OCI-LY7 (cell line): Measurements from ENCODE around the gene JADE3. TPM values are rescaled to one million over a fixed set of nuclear protein-coding genes. Genes with fewer than 3 reads are reported as not detected.

Source experiments
- BruUV-seq: library from RNA; stranded (reverse); fragments of 400-500 nt; replicated peaks from 2 replicates; lab custom pipeline; 2021; lab: Mats Ljungman, UMichigan
- CTCF ChIA-PET: fragments of 300-600 bp; sonication (Branson Sonifier 250); formaldehyde crosslinking; loops from one replicate; lab custom pipeline; 2022; ENCODE audit warnings: antibody characterized with exemption; ENCODE audit not compliant: unreplicated experiment; lab: Charles Lee
- POLR2A ChIA-PET: fragments of 300-600 bp; sonication (Branson Sonifier 250); formaldehyde crosslinking; loops from one replicate; lab custom pipeline; 2022; ENCODE audit warnings: antibody characterized with exemption; lab: Charles Lee
- DNase-seq: peaks from one replicate; pipeline ENCODE4 v3.0.0-alpha.2; 2015; ENCODE audit warnings: low spot score
- H2AFZ ChIP-seq: fragments of 200-600 bp; sonication (generic), shearing (Covaris generic); 2 replicates; pipeline ENCODE4 v1.6.1; 2014; ENCODE audit warnings: mild to moderate bottlenecking, antibody characterized with exemption, low read length, moderate library complexity
- H3K27ac ChIP-seq: fragments of 200-600 bp; sonication (generic); 2 replicates; pipeline ENCODE4 v1.5.1; 2014; ENCODE audit warnings: mixed run types, low read depth, mild to moderate bottlenecking, moderate library complexity, low read length, inconsistent platforms; ENCODE audit not compliant: poor library complexity, severe bottlenecking
- H3K36me3 ChIP-seq: fragments of 200-600 bp; sonication (generic); 2 replicates; pipeline ENCODE4 v1.6.1; 2014; ENCODE audit warnings: mild to moderate bottlenecking, antibody characterized with exemption, low read length, moderate library complexity, mixed read lengths; ENCODE audit not compliant: insufficient read depth
- H3K4me1 ChIP-seq: fragments of 200-600 bp; sonication (generic); 2 replicates; pipeline ENCODE4 v1.5.1; 2014; ENCODE audit warnings: mild to moderate bottlenecking, low read length; ENCODE audit not compliant: insufficient read depth, poor library complexity, severe bottlenecking
- H3K4me2 ChIP-seq: fragments of 200-600 bp; sonication (generic); 2 replicates; pipeline ENCODE4 v1.6.1; 2014; ENCODE audit warnings: mild to moderate bottlenecking, low read length
- H3K4me3 ChIP-seq: fragments of 200-600 bp; sonication (generic); 2 replicates; pipeline ENCODE4 v1.5.1; 2014; ENCODE audit warnings: mild to moderate bottlenecking, low read depth, low read length; ENCODE audit not compliant: poor library complexity, severe bottlenecking
- H3K79me2 ChIP-seq: fragments of 200-600 bp; sonication (generic); 2 replicates; pipeline ENCODE4 v1.6.1; 2016; ENCODE audit warnings: low read depth, mild to moderate bottlenecking, low read length, moderate library complexity, mixed read lengths; ENCODE audit not compliant: insufficient read depth
- H3K9me2 ChIP-seq: fragments of 200-600 bp; sonication (generic); 2 replicates; pipeline ENCODE4 v1.6.1; 2016; ENCODE audit warnings: mild to moderate bottlenecking, low read length, mixed read lengths; ENCODE audit not compliant: insufficient read depth
- H3K9me3 ChIP-seq: fragments of 200-600 bp; sonication (generic); 2 replicates; pipeline ENCODE4 v1.6.1; 2014; ENCODE audit warnings: mild to moderate bottlenecking, mixed run types, low read length, mixed read lengths
- H4K20me1 ChIP-seq: fragments of 200-600 bp; sonication (generic); 2 replicates; pipeline ENCODE4 v1.6.1; 2014; ENCODE audit warnings: mild to moderate bottlenecking, antibody characterized with exemption, low read length, moderate library complexity, mixed read lengths; ENCODE audit not compliant: insufficient read depth
- CTCF ChIP-seq: fragments of 200-600 bp; sonication (generic); conservative IDR thresholded peaks from 2 replicates; pipeline ENCODE4 v1.5.1; 2014; ENCODE audit warnings: mild to moderate bottlenecking, antibody characterized with exemption, low read length, moderate library complexity, mixed read lengths
- EZH2phosphoT487 ChIP-seq: fragments of 200-600 bp; sonication (generic); IDR thresholded peaks from 2 replicates; pipeline ENCODE4 v1.6.1; 2018; ENCODE audit warnings: low read depth, borderline replicate concordance, mild to moderate bottlenecking, mixed run types, antibody characterized with exemption, low read length, moderate library complexity, mixed read lengths
- intact Hi-C: fragments of 100-400 bp; cut with micrococcal nuclease; formaldehyde crosslinking; loops from one replicate; pipeline ENCODE4 v1.10.0; 2022; ENCODE audit not compliant: unreplicated experiment
- total RNA-seq, 2 experiments: library from RNA; depleted of rRNA in 1 of 2; stranded (reverse); fragments of >200 nt in 1 of 2; shearing (Covaris generic) in 1 of 2; gene quantifications; 2 replicates each; pipeline ENCODE4 v1.2.3, GENCODE V29; 2014 to 2022

JADE3 gene
- total RNA-seq, 2 experiments from 2014 or later, result 6.1 to 10.7 TPM

- Histone ChIP-seq H2AFZ (no peak overlapping the region), H3K4me3 (no peak overlapping the region), H3K9me2 (no peaks in the 10 kb centered on the region), H3K9me3 (no peaks in the 10 kb centered on the region), H3K4me2 (no peak overlapping the region), H3K36me3 (no peaks in the 10 kb centered on the region; the same call in 1 of the 2 replicates), H3K79me2 (no peaks in the 10 kb centered on the region), H4K20me1 (no peaks in the 10 kb centered on the region), H3K4me1 (no peaks in the 10 kb centered on the region), H3K27ac (no peak overlapping the region)
- TF ChIP-seq EZH2phosphoT487 (no peak), CTCF (no peak)
- DNase-seq, result no peak
- BruUV-seq, result no TSS peak
- ChIA-PET CTCF (no interaction called here), POLR2A (interaction anchor here (0.6 kb wide), 1 partner anchor 12 kb away, joined by 4 read pairs; no protein-coding TSS in a partner anchor)
- intact Hi-C loops, result no loop called here
Observed at GRCh38 chrX:47061238-47061919, 149.2 kb downstream of the JADE3 start.

GRCh38 chrX:47063179-47063578 lies 151.0 kb downstream of the JADE3 start:
- no peak overlapping the region for H3K4me3 ChIP-seq
- no peaks in the 10 kb centered on the region for H4K20me1 ChIP-seq
- no peak overlapping the region for H2AFZ ChIP-seq
- no peaks in the 10 kb centered on the region for H3K79me2 ChIP-seq
- POLR2A ChIA-PET, result interaction anchor here (1.0 kb wide), 1 partner anchor 70 kb away, joined by 3 read pairs; no protein-coding TSS in a partner anchor
- BruUV-seq, result no TSS peak
- CTCF ChIA-PET, result no interaction called here
- no peaks in the 10 kb centered on the region for H3K9me2 ChIP-seq
- H3K9me3 ChIP-seq, result no peaks in the 10 kb centered on the region
- H3K4me1 ChIP-seq, result no peaks in the 10 kb centered on the region
- TF ChIP-seq EZH2phosphoT487, result no peak
- no peak for TF ChIP-seq CTCF
- H3K27ac ChIP-seq, result no peak overlapping the region
- no peaks in the 10 kb centered on the region; the same call in 1 of the 2 replicates for H3K36me3 ChIP-seq
- no peak for DNase-seq
- no peak overlapping the region for H3K4me2 ChIP-seq
- intact Hi-C loops, result no loop called here

GRCh38 chrX:47068214-47068613 lies 156.0 kb downstream of the JADE3 start:
- H2AFZ ChIP-seq, result no peak overlapping the region
- ChIA-PET POLR2A (no interaction called here), CTCF (no interaction called here)
- no peak for DNase-seq
- H3K4me3 ChIP-seq, result no peak overlapping the region
- TF ChIP-seq CTCF (no peak), EZH2phosphoT487 (no peak)
- intact Hi-C loops, result no loop called here
- no peak overlapping the region for H3K27ac ChIP-seq
- H3K9me3 ChIP-seq, result no peaks in the 10 kb centered on the region
- no peaks in the 10 kb centered on the region for H3K79me2 ChIP-seq
- H3K36me3 ChIP-seq, result no peaks in the 10 kb centered on the region
- no peaks in the 10 kb centered on the region for H4K20me1 ChIP-seq
- no peak overlapping the region for H3K4me2 ChIP-seq
- H3K4me1 ChIP-seq, result no peaks in the 10 kb centered on the region
- BruUV-seq, result no TSS peak
- no peaks in the 10 kb centered on the region for H3K9me2 ChIP-seq
